Measurements from ENCODE around the gene NTMT1. TPM values are rescaled to one million over a fixed set of nuclear protein-coding genes. Genes with fewer than 3 reads are reported as not detected.

The NTMT1 gene
- total and polyA plus RNA-seq, 8 donors, result 1.7 to 68.4 (median 28.0) TPM

- 72 to 84% (median 73%) methylated on average over 11 of the region's 11 CpGs for WGBS, 5 donors
- Histone ChIP-seq H3K36me3 (no peaks in the 10 kb centered on the region), H3K27ac (no peak overlapping the region), H3K27me3 (no peaks in the 10 kb centered on the region), H3K9me3 (no peaks in the 10 kb centered on the region), H3K4me3 (no peak overlapping the region), H3K4me1 (peaks cover 0 to 1% (median under 1%) of the 10 kb centered on the region in 4 donors)
- TF ChIP-seq POLR2AphosphoS5 (IDR thresholded peaks at IDR 0.05), result no peak
- TF ChIP-seq POLR2A (IDR thresholded peaks at IDR 0.05), result no peak
- TF ChIP-seq, protein P1, sequence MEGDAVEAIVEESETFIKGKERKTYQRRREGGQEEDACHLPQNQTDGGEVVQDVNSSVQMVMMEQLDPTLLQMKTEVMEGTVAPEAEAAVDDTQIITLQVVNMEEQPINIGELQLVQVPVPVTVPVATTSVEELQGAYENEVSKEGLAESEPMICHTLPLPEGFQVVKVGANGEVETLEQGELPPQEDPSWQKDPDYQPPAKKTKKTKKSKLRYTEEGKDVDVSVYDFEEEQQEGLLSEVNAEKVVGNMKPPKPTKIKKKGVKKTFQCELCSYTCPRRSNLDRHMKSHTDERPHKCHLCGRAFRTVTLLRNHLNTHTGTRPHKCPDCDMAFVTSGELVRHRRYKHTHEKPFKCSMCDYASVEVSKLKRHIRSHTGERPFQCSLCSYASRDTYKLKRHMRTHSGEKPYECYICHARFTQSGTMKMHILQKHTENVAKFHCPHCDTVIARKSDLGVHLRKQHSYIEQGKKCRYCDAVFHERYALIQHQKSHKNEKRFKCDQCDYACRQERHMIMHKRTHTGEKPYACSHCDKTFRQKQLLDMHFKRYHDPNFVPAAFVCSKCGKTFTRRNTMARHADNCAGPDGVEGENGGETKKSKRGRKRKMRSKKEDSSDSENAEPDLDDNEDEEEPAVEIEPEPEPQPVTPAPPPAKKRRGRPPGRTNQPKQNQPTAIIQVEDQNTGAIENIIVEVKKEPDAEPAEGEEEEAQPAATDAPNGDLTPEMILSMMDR (IDR thresholded peaks at IDR 0.05), result no peak
- TF ChIP-seq EP300 (IDR thresholded peaks at IDR 0.05), result no peak
- intact Hi-C loops (cut with DNase I; ENCODE audit: low total_unique reads), result no loop called here
- no peak for DNase-seq
These were observed 45.6 kb upstream of the NTMT1 start for GRCh38 chr9:129580211-129580915.

GRCh38 chr9:129581505-129582189 lies 44.3 kb upstream of the NTMT1 start:
- H3K27ac ChIP-seq, result no peak overlapping the region
- intact Hi-C loops (cut with DNase I; ENCODE audit: low total_unique reads), result no loop called here
- no peaks in the 10 kb centered on the region for H3K9me3 ChIP-seq
- no peak overlapping the region for H3K4me3 ChIP-seq
- no peaks in the 10 kb centered on the region for H3K4me1 ChIP-seq
- TF ChIP-seq, protein P1 (IDR thresholded peaks at IDR 0.05), result no peak
- no peak for TF ChIP-seq POLR2AphosphoS5 (IDR thresholded peaks at IDR 0.05)
- no peak for TF ChIP-seq POLR2A (IDR thresholded peaks at IDR 0.05)
- no peak for TF ChIP-seq EP300 (IDR thresholded peaks at IDR 0.05)
- 74 to 84% (median 79%) methylated on average over 4 of the region's 4 CpGs for WGBS, 5 donors
- no peak for DNase-seq
- H3K36me3 ChIP-seq, result no peaks in the 10 kb centered on the region
- no peaks in the 10 kb centered on the region for H3K27me3 ChIP-seq

DNA sequence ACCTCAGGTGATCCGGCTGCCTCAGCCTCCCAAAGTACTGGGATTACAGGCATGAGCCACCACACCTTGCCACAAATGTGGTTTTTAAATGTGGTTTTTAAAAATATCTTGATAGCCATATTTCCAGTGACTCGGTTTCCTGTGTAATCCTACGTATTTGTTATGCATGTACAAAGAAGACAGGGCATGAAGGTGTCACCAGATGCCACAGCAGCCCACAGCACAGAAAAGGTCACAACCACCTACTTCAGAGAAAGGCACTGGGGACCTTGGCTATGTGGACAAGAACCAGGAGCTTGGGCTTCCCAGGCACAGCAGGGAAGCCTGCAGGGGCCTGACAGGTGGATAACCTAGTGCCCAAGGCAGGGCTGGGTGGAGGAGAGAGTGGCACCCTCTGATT lies 43.1 kb upstream of the NTMT1 start:
- H3K27me3 ChIP-seq, result no peaks in the 10 kb centered on the region
- no peak overlapping the region for H3K27ac ChIP-seq
- H3K4me1 ChIP-seq, result no peaks in the 10 kb centered on the region
- intact Hi-C loops (cut with DNase I; ENCODE audit: low total_unique reads), result no loop called here
- WGBS, 5 donors, result 78 to 90% (median 88%) methylated on average over 3 of the region's 3 CpGs
- H3K9me3 ChIP-seq, result no peaks in the 10 kb centered on the region
- H3K36me3 ChIP-seq, result no peaks in the 10 kb centered on the region
- no peak overlapping the region for H3K4me3 ChIP-seq
- TF ChIP-seq, protein P1 (IDR thresholded peaks at IDR 0.05), result no peak
- no peak for TF ChIP-seq EP300 (IDR thresholded peaks at IDR 0.05)
- TF ChIP-seq POLR2AphosphoS5 (IDR thresholded peaks at IDR 0.05), result no peak
- no peak for TF ChIP-seq POLR2A (IDR thresholded peaks at IDR 0.05)
- DNase-seq, result no peak

DNA sequence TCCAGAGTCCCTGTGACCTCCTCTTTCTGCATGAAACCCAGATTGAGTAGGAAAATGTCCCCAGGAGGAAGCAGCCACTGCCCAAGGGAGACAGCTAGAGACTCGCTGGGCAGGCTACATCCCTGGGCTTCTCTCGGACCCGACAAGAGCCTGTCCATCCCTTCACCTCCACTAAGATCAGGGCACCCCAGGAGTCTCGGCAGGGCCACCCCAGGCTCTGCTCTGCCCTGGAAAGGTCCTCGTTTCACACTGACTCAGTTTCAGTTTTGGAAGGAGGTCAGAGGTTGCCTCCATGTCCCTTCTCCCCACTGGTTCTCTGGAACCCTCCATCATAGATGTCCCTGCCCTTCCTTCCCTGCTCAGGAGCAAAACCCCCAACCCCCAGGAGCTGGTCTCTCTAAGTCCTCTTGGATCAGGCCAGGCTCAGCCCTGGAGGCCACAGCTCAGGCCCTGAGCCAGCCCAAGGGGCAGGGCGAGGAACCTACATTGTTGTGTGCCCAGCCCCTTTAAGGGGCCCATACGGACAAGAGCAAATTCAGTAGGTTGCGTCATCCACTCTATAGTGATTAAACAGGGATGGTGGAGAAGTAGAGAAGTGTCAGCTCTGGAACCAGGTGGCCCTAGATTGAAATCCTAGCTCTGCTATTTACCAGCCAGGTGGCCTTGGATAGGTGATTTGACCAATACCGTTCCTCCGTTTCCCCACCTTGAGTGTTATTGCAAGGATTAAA lies 42.5 kb upstream of the NTMT1 start:
- intact Hi-C loops (cut with DNase I; ENCODE audit: low total_unique reads), result no loop called here
- H3K9me3 ChIP-seq, result no peaks in the 10 kb centered on the region
- DNase-seq, result no peak
- 70 to 85% (median 78%) methylated on average over 10 of the region's 10 CpGs for WGBS, 5 donors
- no peaks in the 10 kb centered on the region for H3K4me1 ChIP-seq
- H3K27ac ChIP-seq, result no peak overlapping the region
- TF ChIP-seq, protein P1 (IDR thresholded peaks at IDR 0.05), result no peak
- TF ChIP-seq POLR2AphosphoS5 (IDR thresholded peaks at IDR 0.05), result no peak
- TF ChIP-seq EP300 (IDR thresholded peaks at IDR 0.05), result no peak
- no peak for TF ChIP-seq POLR2A (IDR thresholded peaks at IDR 0.05)
- H3K4me3 ChIP-seq, result no peak overlapping the region
- no peaks in the 10 kb centered on the region for H3K27me3 ChIP-seq
- no peaks in the 10 kb centered on the region for H3K36me3 ChIP-seq
